Smooth muscle cell of the umbilical artery (primary cell): ENCODE measurements around the gene FASLG. TPM values are rescaled to one million over a fixed set of nuclear protein-coding genes. Genes with fewer than 3 reads are reported as not detected.

ENCODE experiments used
- total RNA-seq: library from RNA; depleted of rRNA; stranded (reverse); fragments of >200 nt; gene quantifications from 2 replicates; pipeline ENCODE4 v1.2.3, GENCODE V29; 2014

FASLG gene, protein sequence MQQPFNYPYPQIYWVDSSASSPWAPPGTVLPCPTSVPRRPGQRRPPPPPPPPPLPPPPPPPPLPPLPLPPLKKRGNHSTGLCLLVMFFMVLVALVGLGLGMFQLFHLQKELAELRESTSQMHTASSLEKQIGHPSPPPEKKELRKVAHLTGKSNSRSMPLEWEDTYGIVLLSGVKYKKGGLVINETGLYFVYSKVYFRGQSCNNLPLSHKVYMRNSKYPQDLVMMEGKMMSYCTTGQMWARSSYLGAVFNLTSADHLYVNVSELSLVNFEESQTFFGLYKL
- not detected in 2 replicates for total RNA-seq

DNA sequence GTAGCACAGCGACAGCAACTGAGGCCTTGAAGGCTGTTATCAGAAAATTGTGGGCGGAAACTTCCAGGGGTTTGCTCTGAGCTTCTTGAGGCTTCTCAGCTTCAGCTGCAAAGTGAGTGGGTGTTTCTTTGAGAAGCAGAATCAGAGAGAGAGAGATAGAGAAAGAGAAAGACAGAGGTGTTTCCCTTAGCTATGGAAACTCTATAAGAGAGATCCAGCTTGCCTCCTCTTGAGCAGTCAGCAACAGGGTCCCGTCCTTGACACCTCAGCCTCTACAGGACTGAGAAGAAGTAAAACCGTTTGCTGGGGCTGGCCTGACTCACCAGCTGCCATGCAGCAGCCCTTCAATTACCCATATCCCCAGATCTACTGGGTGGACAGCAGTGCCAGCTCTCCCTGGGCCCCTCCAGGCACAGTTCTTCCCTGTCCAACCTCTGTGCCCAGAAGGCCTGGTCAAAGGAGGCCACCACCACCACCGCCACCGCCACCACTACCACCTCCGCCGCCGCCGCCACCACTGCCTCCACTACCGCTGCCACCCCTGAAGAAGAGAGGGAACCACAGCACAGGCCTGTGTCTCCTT is at the start of gene FASLG:
FASLG (plus strand) TSS at position 233 of the 583 bp plus-strand sequence; CDS start at position 332, 99 bp downstream.

Other genes with a start within 250 kb of the FASLG start
- gene C1orf105, start 238.4 kb upstream of the FASLG start, total RNA-seq = not detected in 2 replicates
- gene PIGC, start 215.0 kb upstream of the FASLG start, total RNA-seq = 11.9 and 16.0 TPM in 2 replicates
- 46.9 and 52.5 TPM in 2 replicates for gene SUCO, start 126.0 kb upstream of the FASLG start, total RNA-seq